ENCODE measurements around the gene LRRC32. TPM values are rescaled to one million over a fixed set of nuclear protein-coding genes. Genes with fewer than 3 reads are reported as not detected.

LRRC32 gene
- total RNA-seq, 1 experiment from 2014 or later, result not detected

GRCh38 chr11:76683161-76684095 is 12.9 kb upstream of the LRRC32 start:
- Histone ChIP-seq H3K9me3 (ENCODE audit: low read length) (no peaks in the 10 kb centered on the region), H3K9ac (ENCODE audit: low read length) (no peak overlapping the region), H3K4me1 (ENCODE audit: insufficient read depth, low read length) (no peaks in the 10 kb centered on the region), H3K4me3 (ENCODE audit: low read length) (no peak overlapping the region), H3K79me2 (ENCODE audit: low read length) (no peaks in the 10 kb centered on the region), H2AFZ (ENCODE audit: low read length) (no peak overlapping the region), H3K27me3 (ENCODE audit: low read length) (no peaks in the 10 kb centered on the region), H3F3A (ENCODE audit: low read length, unreplicated experiment) (no peaks in the 10 kb centered on the region), H3K36me3 (ENCODE audit: low read depth, low read length) (no peaks in the 10 kb centered on the region), H3K27ac (ENCODE audit: low read length) (no peak overlapping the region), H3K9me2 (replicated peaks; ENCODE audit: low read length) (no peaks in the 10 kb centered on the region), H4K20me1 (ENCODE audit: low read length) (no peaks in the 10 kb centered on the region), H3K4me2 (ENCODE audit: low read length) (no peak overlapping the region)
- no TSS peak for BruUV-seq (replicated peaks)
- CTCF ChIA-PET, result no interaction called here
- POLR2A ChIA-PET (ENCODE audit: unreplicated experiment), result no interaction called here
- intact Hi-C loops (cut with micrococcal nuclease), result no loop called here
- ATAC-seq, result no peak
- TF ChIP-seq EZH2phosphoT487 (IDR thresholded peaks at IDR 0.05; ENCODE audit: borderline replicate concordance, low read length), result no peak
- no peak for DNase-seq

- intact Hi-C loops (cut with micrococcal nuclease), result no loop called here
Measured at GRCh38 chr11:76682684-76683083, 12.1 kb upstream of the LRRC32 start.

GRCh38 chr11:76682106-76682505 is 11.6 kb upstream of the LRRC32 start:
- H2AFZ ChIP-seq (ENCODE audit: low read length), result no peak overlapping the region
- H3K4me1 ChIP-seq (ENCODE audit: insufficient read depth, low read length), result no peaks in the 10 kb centered on the region
- H3K27me3 ChIP-seq (ENCODE audit: low read length), result no peaks in the 10 kb centered on the region
- H3K79me2 ChIP-seq (ENCODE audit: low read length), result no peaks in the 10 kb centered on the region
- no TSS peak for BruUV-seq (replicated peaks)
- intact Hi-C loops (cut with micrococcal nuclease), result no loop called here
- H3F3A ChIP-seq (ENCODE audit: low read length, unreplicated experiment), result no peaks in the 10 kb centered on the region
- ATAC-seq, result no peak
- ChIA-PET CTCF (interaction anchor here (1.4 kb wide), 1 partner anchor 84 kb away, joined by 4 read pairs; no protein-coding TSS in a partner anchor), POLR2A (ENCODE audit: unreplicated experiment) (no interaction called here)
- no peak overlapping the region for H3K4me2 ChIP-seq (ENCODE audit: low read length)
- no peaks in the 10 kb centered on the region for H3K36me3 ChIP-seq (ENCODE audit: low read depth, low read length)
- H4K20me1 ChIP-seq (ENCODE audit: low read length), result no peaks in the 10 kb centered on the region
- H3K9me2 ChIP-seq (replicated peaks; ENCODE audit: low read length), result no peaks in the 10 kb centered on the region
- TF ChIP-seq CTCF (conservative IDR thresholded peaks at IDR 0.05; ENCODE audit: low read depth, low read length) (no peak), EZH2 (IDR thresholded peaks at IDR 0.05; ENCODE audit: low read length, unreplicated experiment) (no peak), EZH2phosphoT487 (IDR thresholded peaks at IDR 0.05; ENCODE audit: borderline replicate concordance, low read length) (no peak)
- H3K27ac ChIP-seq (ENCODE audit: low read length), result no peak overlapping the region
- H3K9ac ChIP-seq (ENCODE audit: low read length), result no peak overlapping the region
- no peaks in the 10 kb centered on the region for H3K9me3 ChIP-seq (ENCODE audit: low read length)
- DNase-seq, result no peak
- no peak overlapping the region for H3K4me3 ChIP-seq (ENCODE audit: low read length)

More at GRCh38 chr11:76682684-76683083, 12.1 kb upstream of the LRRC32 start:
- Histone ChIP-seq H3K36me3 (ENCODE audit: low read depth, low read length) (no peaks in the 10 kb centered on the region), H3K4me2 (ENCODE audit: low read length) (no peak overlapping the region), H3K4me1 (ENCODE audit: insufficient read depth, low read length) (no peaks in the 10 kb centered on the region), H3K9ac (ENCODE audit: low read length) (no peak overlapping the region), H4K20me1 (ENCODE audit: low read length) (no peaks in the 10 kb centered on the region), H3K27me3 (ENCODE audit: low read length) (no peaks in the 10 kb centered on the region), H3K27ac (ENCODE audit: low read length) (no peak overlapping the region), H3K4me3 (ENCODE audit: low read length) (no peak overlapping the region), H3K9me2 (replicated peaks; ENCODE audit: low read length) (no peaks in the 10 kb centered on the region), H3K79me2 (ENCODE audit: low read length) (no peaks in the 10 kb centered on the region), H3F3A (ENCODE audit: low read length, unreplicated experiment) (no peaks in the 10 kb centered on the region), H3K9me3 (ENCODE audit: low read length) (no peaks in the 10 kb centered on the region), H2AFZ (ENCODE audit: low read length) (no peak overlapping the region)
- no peak for TF ChIP-seq CTCF (conservative IDR thresholded peaks at IDR 0.05; ENCODE audit: low read depth, low read length)
- TF ChIP-seq EZH2phosphoT487 (IDR thresholded peaks at IDR 0.05; ENCODE audit: borderline replicate concordance, low read length), result no peak
- TF ChIP-seq EZH2 (IDR thresholded peaks at IDR 0.05; ENCODE audit: low read length, unreplicated experiment), result no peak
- CTCF ChIA-PET, result interaction anchor here (1.4 kb wide), 1 partner anchor 84 kb away, joined by 4 read pairs; no protein-coding TSS in a partner anchor
- ATAC-seq, result no peak
- BruUV-seq (replicated peaks), result no TSS peak
- no peak for DNase-seq
- POLR2A ChIA-PET (ENCODE audit: unreplicated experiment), result no interaction called here

All from PC-3 (cell line).